Keratinocyte (primary cell): ENCODE measurements around the gene CTIF. TPM values are rescaled to one million over a fixed set of nuclear protein-coding genes. Genes with fewer than 3 reads are reported as not detected.

ENCODE experiments used
- DNase-seq: peaks from one replicate; pipeline ENCODE4 v3.0.0-alpha.2; 2011; ENCODE audit warnings: low read depth, missing footprints, low spot score
- FAIRE-seq: peaks from 2 replicates; lab custom pipeline; 2011; peaks lifted over from hg19 to GRCh38; lab: Jason Lieb, UNC
- H2AFZ ChIP-seq: 2 replicates; pipeline ENCODE4 v1.6.0; 2012; ENCODE audit warnings: low read length, control low read depth, inconsistent platforms; ENCODE audit not compliant: control insufficient read depth
- H3K27ac ChIP-seq: 2 replicates; pipeline ENCODE4 v1.5.1; 2011; ENCODE audit warnings: low read length; ENCODE audit not compliant: control insufficient read depth, insufficient read depth
- H3K27me3 ChIP-seq: 3 replicates; pipeline ENCODE4 v1.6.0; 2011; ENCODE audit warnings: low read length; ENCODE audit not compliant: control insufficient read depth, insufficient read depth; ENCODE audit errors: extremely low read depth
- H3K36me3 ChIP-seq, 2 experiments: 2 replicates in 1 of 2; 3 replicates in 1 of 2; pipeline ENCODE4 v1.5.1; 2011; ENCODE audit warnings: low read length in 2 of 2, mild to moderate bottlenecking in 1 of 2; ENCODE audit not compliant: control insufficient read depth in 2 of 2, insufficient read depth in 2 of 2; ENCODE audit errors: extremely low read depth in 1 of 2
- H3K4me1 ChIP-seq: 3 replicates; pipeline ENCODE4 v1.5.1; 2011; ENCODE audit warnings: low read length; ENCODE audit not compliant: control insufficient read depth, insufficient read depth; ENCODE audit errors: extremely low read depth
- H3K4me2 ChIP-seq: 3 replicates; pipeline ENCODE4 v1.6.0; 2011; ENCODE audit warnings: low read depth, low read length; ENCODE audit not compliant: control insufficient read depth, insufficient read depth; ENCODE audit errors: extremely low read depth
- H3K4me3 ChIP-seq, 3 experiments: fragments of 200-600 bp in 1 of 3; sonication (generic) in 1 of 3; 2 replicates in 2 of 3; 3 replicates in 1 of 3; pipeline ENCODE4 v1.5.1; 2011 to 2016; ENCODE audit warnings: low read length in 3 of 3, mild to moderate bottlenecking in 3 of 3, control low read depth in 2 of 3, inconsistent platforms in 1 of 3, low read depth in 1 of 3, mixed read lengths in 1 of 3, mixed run types in 1 of 3, moderate library complexity in 1 of 3; ENCODE audit not compliant: control insufficient read depth in 2 of 3, insufficient read depth in 2 of 3; ENCODE audit errors: extremely low read depth in 1 of 3
- H3K79me2 ChIP-seq: 2 replicates; pipeline ENCODE4 v1.6.0; 2012; ENCODE audit warnings: low read length; ENCODE audit not compliant: control insufficient read depth, insufficient read depth
- H3K9ac ChIP-seq: 3 replicates; pipeline ENCODE4 v1.6.0; 2011; ENCODE audit warnings: low read length; ENCODE audit not compliant: control insufficient read depth, insufficient read depth; ENCODE audit errors: extremely low read depth
- H3K9me1 ChIP-seq: 3 replicates; pipeline ENCODE4 v1.6.0; 2011; ENCODE audit warnings: low read length; ENCODE audit not compliant: control insufficient read depth, insufficient read depth; ENCODE audit errors: extremely low read depth
- H3K9me3 ChIP-seq: 2 replicates; pipeline ENCODE4 v1.5.1; 2012; ENCODE audit warnings: low read depth, low read length; ENCODE audit not compliant: control insufficient read depth
- H4K20me1 ChIP-seq: 3 replicates; pipeline ENCODE4 v1.6.0; 2011; ENCODE audit warnings: low read length; ENCODE audit not compliant: control insufficient read depth, insufficient read depth; ENCODE audit errors: extremely low read depth
- CTCF ChIP-seq, 3 experiments: IDR thresholded peaks in 1 of 3; conservative IDR thresholded peaks in 1 of 3; optimal IDR thresholded peaks in 1 of 3; 2 replicates in 2 of 3; 3 replicates in 1 of 3; pipeline versions ENCODE3 to v1.5.1; 2011; ENCODE audit warnings: low read length in 3 of 3, mild to moderate bottlenecking in 3 of 3, moderate library complexity in 2 of 3, control low read depth in 1 of 3, inconsistent platforms in 1 of 3; ENCODE audit not compliant: insufficient read depth in 2 of 3; ENCODE audit errors: extremely low read depth in 1 of 3
- EZH2 ChIP-seq: IDR thresholded peaks from one replicate; pipeline ENCODE4 v1.6.1; 2012; ENCODE audit warnings: inconsistent platforms, mild to moderate bottlenecking, low read length, moderate library complexity
- dilution Hi-C: fragments of 300-500 bp; cut with MboI; formaldehyde crosslinking; loops from one replicate; pipeline ENCODE4 v1.7.0; 2020; ENCODE audit warnings: low sequenced_read_pairs; ENCODE audit not compliant: extremely low pct_ligation_motif_present
- polyA plus RNA-seq, 5 experiments: library from polyadenylated mRNA; depleted of rRNA in 3 of 5; stranded (reverse) in 3 of 5; stranded (forward) in 1 of 5; unstranded in 1 of 5; fragments of >200 nt; gene quantifications; 1 replicate in 1 of 5; 2 replicates in 3 of 5; 3 replicates in 1 of 5; pipeline versions ENCODE4 v1.2.1 to v1.2.3, GENCODE V29; 2011 to 2012; ENCODE audit warnings: missing spikeins in 2 of 5, low read depth in 1 of 5, low replicate concordance in 1 of 5

The CTIF gene
- polyA plus RNA-seq, 1 donor (not counting 4 experiments of a cell fraction or from before 2014, with no cell fraction given): 15.0 TPM

GRCh38 chr18:48821251-48821590 is 282.4 kb downstream of the CTIF start:
- H3K9me1 ChIP-seq: no peaks in the 10 kb centered on the region
- H3K79me2 ChIP-seq: no peaks in the 10 kb centered on the region
- H4K20me1 ChIP-seq: no peaks in the 10 kb centered on the region
- H3K9ac ChIP-seq: no peak overlapping the region
- FAIRE-seq (no peak), DNase-seq (no peak)
- dilution Hi-C loops: no loop called here
- no peaks in the 10 kb centered on the region for H3K9me3 ChIP-seq
- no peak overlapping the region for H3K27ac ChIP-seq
- no peak overlapping the region for H2AFZ ChIP-seq
- TF ChIP-seq CTCF (optimal IDR thresholded peaks at IDR 0.05 in 1 of 3, IDR thresholded peaks at IDR 0.05 in 1 of 3, conservative IDR thresholded peaks at IDR 0.05 in 1 of 3; ENCODE audit: extremely low read depth in 1 of 3, insufficient read depth in 2 of 3, low read length in 3 of 3): no peak
- no peak for TF ChIP-seq EZH2
- no peak overlapping the region for H3K4me2 ChIP-seq
- peaks cover 7% of the 10 kb centered on the region for H3K4me1 ChIP-seq
- H3K4me3 ChIP-seq: no peak overlapping the region
- no peaks in the 10 kb centered on the region for H3K27me3 ChIP-seq
- H3K36me3 ChIP-seq: peaks cover 9 to 16% of the 10 kb centered on the region in 2 experiments

DNA sequence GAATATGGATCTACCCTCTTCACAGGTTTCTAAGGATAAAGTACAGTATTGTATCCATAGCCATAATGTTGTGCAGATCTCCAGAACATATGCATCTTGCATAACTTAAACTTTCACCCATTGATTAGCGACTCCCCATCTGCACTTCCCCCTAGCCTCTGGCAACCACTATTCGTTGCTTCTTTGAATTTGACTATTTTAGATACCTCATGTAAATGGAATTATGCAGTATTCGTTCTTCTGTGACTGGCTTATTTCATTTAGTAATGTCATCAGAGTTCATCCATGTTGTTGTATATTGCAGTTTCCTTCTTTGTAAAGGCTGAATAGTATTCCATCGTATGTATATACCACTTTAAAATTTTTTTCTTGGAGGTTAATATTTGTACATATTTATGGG is 283.0 kb downstream of the CTIF start:
- H3K9ac ChIP-seq: no peak overlapping the region
- peaks cover 7% of the 10 kb centered on the region for H3K4me1 ChIP-seq
- TF ChIP-seq CTCF (optimal IDR thresholded peaks at IDR 0.05 in 1 of 3, IDR thresholded peaks at IDR 0.05 in 1 of 3, conservative IDR thresholded peaks at IDR 0.05 in 1 of 3; ENCODE audit: extremely low read depth in 1 of 3, insufficient read depth in 2 of 3, low read length in 3 of 3) (no peak), EZH2 (no peak)
- DNase-seq: no peak
- H3K4me3 ChIP-seq: no peak overlapping the region
- no peak overlapping the region for H3K4me2 ChIP-seq
- H3K9me3 ChIP-seq: no peaks in the 10 kb centered on the region
- peaks cover 7 to 16% of the 10 kb centered on the region in 2 experiments for H3K36me3 ChIP-seq
- no peaks in the 10 kb centered on the region for H3K79me2 ChIP-seq
- no peaks in the 10 kb centered on the region for H3K9me1 ChIP-seq
- no peaks in the 10 kb centered on the region for H3K27me3 ChIP-seq
- H2AFZ ChIP-seq: no peak overlapping the region
- dilution Hi-C loops: no loop called here
- no peak overlapping the region for H3K27ac ChIP-seq
- H4K20me1 ChIP-seq: no peaks in the 10 kb centered on the region
- no peak for FAIRE-seq
